GM18951 (cell line): Measurements from ENCODE around the gene UBE3B.

ENCODE experiments used
- POLR2A ChIP-seq: IDR thresholded peaks from 4 replicates; pipeline ENCODE4 v1.6.1; 2011; ENCODE audit warnings: mild to moderate bottlenecking; ENCODE audit not compliant: insufficient read length, insufficient read depth; ENCODE audit errors: extremely low read depth
- in situ Hi-C: fragments of 300-500 bp; cut with MboI; formaldehyde crosslinking; loops from one replicate; pipeline ENCODE4 v1.12.0; 2022; ENCODE audit warnings: low sequenced_read_pairs, mixed read lengths, inconsistent platforms; ENCODE audit not compliant: unreplicated experiment

Gene UBE3B

GRCh38 chr12:109503611-109504010 lies 26.2 kb downstream of the UBE3B start:
- in situ Hi-C loops: no loop called here

GRCh38 chr12:109504068-109504467 lies 26.6 kb downstream of the UBE3B start:
- in situ Hi-C loops: no loop called here
- TF ChIP-seq POLR2A: no peak

More at GRCh38 chr12:109503611-109504010, 26.2 kb downstream of the UBE3B start:
- no peak for TF ChIP-seq POLR2A

GRCh38 chr12:109510196-109510595 lies 32.8 kb downstream of the UBE3B start:
- no peak for TF ChIP-seq POLR2A
- in situ Hi-C loops: no loop called here

GRCh38 chr12:109512608-109513007 lies 35.2 kb downstream of the UBE3B start:
- in situ Hi-C loops: no loop called here
- no peak for TF ChIP-seq POLR2A

GRCh38 chr12:109513051-109513450 lies 35.6 kb downstream of the UBE3B start:
- TF ChIP-seq POLR2A: no peak
- in situ Hi-C loops: no loop called here

- in situ Hi-C loops: no loop called here
- TF ChIP-seq POLR2A: no peak
Measured at GRCh38 chr12:109513977-109514376, 36.5 kb downstream of the UBE3B start.

- TF ChIP-seq POLR2A: no peak
- in situ Hi-C loops: no loop called here
Measured at GRCh38 chr12:109517619-109518018, 40.2 kb downstream of the UBE3B start.

- in situ Hi-C loops: no loop called here
- TF ChIP-seq POLR2A: no peak
Measured at GRCh38 chr12:109518820-109519665, 41.6 kb downstream of the UBE3B start.

GRCh38 chr12:109519787-109520186 lies 42.4 kb downstream of the UBE3B start:
- in situ Hi-C loops: no loop called here

GRCh38 chr12:109521831-109522230 lies 44.4 kb downstream of the UBE3B start:
- in situ Hi-C loops: no loop called here

More at GRCh38 chr12:109519787-109520186, 42.4 kb downstream of the UBE3B start:
- TF ChIP-seq POLR2A: no peak

GRCh38 chr12:109523071-109523470 lies 45.6 kb downstream of the UBE3B start:
- in situ Hi-C loops: no loop called here
- no peak for TF ChIP-seq POLR2A

More at GRCh38 chr12:109521831-109522230, 44.4 kb downstream of the UBE3B start:
- no peak for TF ChIP-seq POLR2A

- in situ Hi-C loops: no loop called here
Measured at GRCh38 chr12:109523504-109523903, 46.1 kb downstream of the UBE3B start.

GRCh38 chr12:109524466-109525278 lies 47.2 kb downstream of the UBE3B start:
- in situ Hi-C loops: no loop called here
- TF ChIP-seq POLR2A: no peak

More at GRCh38 chr12:109523504-109523903, 46.1 kb downstream of the UBE3B start:
- TF ChIP-seq POLR2A: no peak
